Activated CD4-positive, CD25-positive, alpha-beta regulatory T cell treated with anti-CD3 and anti-CD28 coated beads, Interleukin-2, amount 50 U/mL, for 16 hours (primary cell): ENCODE results near the gene PSD2.

Source experiments
- DNase-seq: peaks from one replicate; pipeline ENCODE4 v3.0.0-alpha.2; 2020; ENCODE audit warnings: low read depth, low spot score

Gene PSD2

GRCh38 chr5:139810341-139811273, 15.0 kb downstream of the PSD2 start:
- DNase-seq: no peak

- DNase-seq: no peak
Measured at GRCh38 chr5:139811274-139811607, 15.6 kb downstream of the PSD2 start.

- DNase-seq: no peak
Measured at GRCh38 chr5:139812323-139812722, 16.7 kb downstream of the PSD2 start.

- no peak for DNase-seq
Measured at GRCh38 chr5:139812836-139813805, 17.5 kb downstream of the PSD2 start.

GRCh38 chr5:139814191-139814601, 18.6 kb downstream of the PSD2 start:
- DNase-seq: no peak

- DNase-seq: no peak
Measured at GRCh38 chr5:139814704-139815280, 19.2 kb downstream of the PSD2 start.

- no peak for DNase-seq
Measured at GRCh38 chr5:139816566-139816965, 21.0 kb downstream of the PSD2 start.

GRCh38 chr5:139817362-139817761, 21.8 kb downstream of the PSD2 start:
- no peak for DNase-seq

GRCh38 chr5:139817970-139818369, 22.4 kb downstream of the PSD2 start:
- no peak for DNase-seq

GRCh38 chr5:139820130-139820529, 24.5 kb downstream of the PSD2 start:
- no peak for DNase-seq

- DNase-seq: no peak
Measured at GRCh38 chr5:139820606-139821005, 25.0 kb downstream of the PSD2 start.

GRCh38 chr5:139821806-139822552, 26.4 kb downstream of the PSD2 start:
- DNase-seq: no peak

- DNase-seq: no peak
Measured at GRCh38 chr5:139822553-139823425, 27.2 kb downstream of the PSD2 start.

GRCh38 chr5:139823757-139824355, 28.2 kb downstream of the PSD2 start:
- DNase-seq: no peak

- DNase-seq: no peak
Measured at GRCh38 chr5:139825690-139826089, 30.1 kb downstream of the PSD2 start.

GRCh38 chr5:139828207-139828895, 32.7 kb downstream of the PSD2 start:
- no peak for DNase-seq

- DNase-seq: no peak
Measured at GRCh38 chr5:139829471-139829870, 33.9 kb downstream of the PSD2 start.

- DNase-seq: no peak
Measured at GRCh38 chr5:139831624-139832023, 36.0 kb downstream of the PSD2 start.

- no peak for DNase-seq
Measured at GRCh38 chr5:139833525-139833924, 37.9 kb downstream of the PSD2 start.
